H1 (cell line): Measurements from ENCODE around the gene DDR1. TPM values are rescaled to one million over a fixed set of nuclear protein-coding genes. Genes with fewer than 3 reads are reported as not detected.

ENCODE experiments used
- CTCF ChIA-PET: fragments of 300-600 bp; sonication (Branson Sonifier 250); formaldehyde crosslinking; loops from one replicate; lab custom pipeline; 2021; ENCODE audit not compliant: partially characterized antibody; lab: Charles Lee
- POLR2A ChIA-PET: fragments of 300-600 bp; sonication (Branson Sonifier 250); formaldehyde crosslinking; loops from one replicate; lab custom pipeline; 2021; ENCODE audit warnings: inconsistent platforms; ENCODE audit not compliant: partially characterized antibody; lab: Charles Lee
- DNase-seq, 2 experiments: peaks; one replicate each; pipeline versions ENCODE4 v3.0.0 to v3.0.0-alpha.2; 2010 to 2022; ENCODE audit warnings: low spot score in 2 of 2, low read depth in 1 of 2, mixed read lengths in 1 of 2
- FAIRE-seq: peaks from 2 replicates; lab custom pipeline; 2011; peaks lifted over from hg19 to GRCh38; lab: Jason Lieb, UNC
- H2AFZ ChIP-seq: 2 replicates; pipeline ENCODE4 v1.8.1; 2012; ENCODE audit warnings: low read length, inconsistent platforms
- H2AK5ac ChIP-seq: 2 replicates; pipeline ENCODE4 v1.6.1; 2013; ENCODE audit warnings: low read depth, low read length
- H2BK120ac ChIP-seq: replicated peaks from 2 replicates; pipeline ENCODE3; 2013; ENCODE audit warnings: low read depth, low read length, inconsistent platforms
- H2BK12ac ChIP-seq: 2 replicates; pipeline ENCODE4 v1.6.1; 2013; ENCODE audit warnings: low read depth, low read length
- H2BK15ac ChIP-seq: 2 replicates; pipeline ENCODE4 v1.6.1; 2013; ENCODE audit warnings: low read length
- H2BK20ac ChIP-seq: 2 replicates; pipeline ENCODE4 v1.6.1; 2013; ENCODE audit warnings: low read length
- H2BK5ac ChIP-seq: 2 replicates; pipeline ENCODE4 v1.6.1; 2013; ENCODE audit warnings: low read depth, low read length
- H3K14ac ChIP-seq: 2 replicates; pipeline ENCODE4 v1.6.1; 2013; ENCODE audit warnings: inconsistent platforms; ENCODE audit not compliant: insufficient read length
- H3K18ac ChIP-seq: 2 replicates; pipeline ENCODE4 v1.6.1; 2013; ENCODE audit warnings: low read length; ENCODE audit errors: extremely low read depth
- H3K23ac ChIP-seq: 2 replicates; pipeline ENCODE4 v1.6.1; 2013; ENCODE audit warnings: inconsistent platforms; ENCODE audit not compliant: insufficient read length
- H3K23me2 ChIP-seq: 2 replicates; pipeline ENCODE4 v1.6.1; 2013; ENCODE audit warnings: low read depth, low read length
- H3K27ac ChIP-seq: 2 replicates; pipeline ENCODE4 v1.6.1; 2011; ENCODE audit warnings: low read depth, low read length, inconsistent platforms
- H3K27me3 ChIP-seq, 4 experiments: replicated peaks in 1 of 4; 1 replicate in 1 of 4; 2 replicates in 3 of 4; pipeline versions ENCODE4 v1.6.1 to v1.8.1; 2011 to 2013; ENCODE audit warnings: low read length in 3 of 4, mild to moderate bottlenecking in 3 of 4, inconsistent platforms in 2 of 4, mixed read lengths in 2 of 4, moderate library complexity in 1 of 4; ENCODE audit not compliant: control insufficient read depth in 3 of 4, insufficient read depth in 3 of 4; ENCODE audit errors: extremely low read depth in 1 of 4
- H3K36me3 ChIP-seq, 4 experiments: 2 replicates each; pipeline versions ENCODE4 v1.6.1 to v1.8.1; 2011 to 2013; ENCODE audit warnings: mild to moderate bottlenecking in 4 of 4, low read length in 3 of 4, moderate library complexity in 2 of 4, control low read depth in 1 of 4, inconsistent platforms in 1 of 4; ENCODE audit not compliant: insufficient read depth in 4 of 4, control insufficient read depth in 2 of 4
- H3K4ac ChIP-seq: replicated peaks from 2 replicates; pipeline ENCODE3; 2013; ENCODE audit warnings: low read length, low read depth, mixed read lengths, inconsistent platforms; ENCODE audit not compliant: insufficient read length
- H3K4me1 ChIP-seq, 4 experiments: replicated peaks in 1 of 4; 1 replicate in 1 of 4; 2 replicates in 3 of 4; pipeline versions ENCODE4 v1.6.1 to v1.8.1; 2011 to 2013; ENCODE audit warnings: low read length in 3 of 4, inconsistent platforms in 2 of 4, mixed read lengths in 1 of 4; ENCODE audit not compliant: insufficient read depth in 4 of 4, control insufficient read depth in 3 of 4
- H3K4me2 ChIP-seq, 2 experiments: 2 replicates each; pipeline versions ENCODE4 v1.6.1 to v1.8.1; 2011 to 2013; ENCODE audit warnings: low read depth in 2 of 2, low read length in 2 of 2, control low read depth in 1 of 2, inconsistent platforms in 1 of 2, mild to moderate bottlenecking in 1 of 2; ENCODE audit not compliant: insufficient read depth in 1 of 2
- H3K4me3 ChIP-seq, 4 experiments: fragments of 200-600, 300-600 bp in 1 of 4; sonication (generic), shearing (Covaris generic), sonication (Bioruptor Twin) in 1 of 4; 2 replicates each; pipeline versions ENCODE4 v1.5.1 to v1.8.1; 2011 to 2016; ENCODE audit warnings: low read length in 4 of 4, low read depth in 3 of 4, control low read depth in 2 of 4, inconsistent platforms in 2 of 4, mild to moderate bottlenecking in 2 of 4, mixed read lengths in 1 of 4, moderate library complexity in 1 of 4; ENCODE audit not compliant: insufficient read depth in 2 of 4; ENCODE audit errors: extremely low read depth in 1 of 4
- H3K56ac ChIP-seq: replicated peaks from 2 replicates; pipeline ENCODE3; 2013; ENCODE audit warnings: low read depth, mild to moderate bottlenecking, mixed read lengths, low read length, inconsistent platforms; ENCODE audit not compliant: insufficient read length
- H3K79me1 ChIP-seq: 2 replicates; pipeline ENCODE4 v1.6.1; 2013; ENCODE audit warnings: low read depth, low read length, control low read depth
- H3K79me2 ChIP-seq, 2 experiments: 2 replicates each; pipeline versions ENCODE4 v1.6.1 to v1.8.1; 2012 to 2013; ENCODE audit warnings: low read length in 2 of 2, mild to moderate bottlenecking in 2 of 2, inconsistent platforms in 1 of 2; ENCODE audit not compliant: insufficient read depth in 2 of 2, control insufficient read depth in 1 of 2
- H3K9ac ChIP-seq, 4 experiments: replicated peaks in 1 of 4; 1 replicate in 1 of 4; 2 replicates in 3 of 4; pipeline versions ENCODE4 v1.6.1 to v1.8.1; 2011 to 2013; ENCODE audit warnings: low read depth in 3 of 4, low read length in 3 of 4, control low read depth in 2 of 4, mild to moderate bottlenecking in 2 of 4, moderate library complexity in 2 of 4, inconsistent platforms in 1 of 4; ENCODE audit errors: extremely low read depth in 1 of 4
- H3K9me3 ChIP-seq, 2 experiments: 2 replicates each; pipeline versions ENCODE4 v1.6.1 to v1.8.1; 2012 to 2013; ENCODE audit warnings: mild to moderate bottlenecking in 2 of 2, moderate library complexity in 2 of 2, control low read depth in 1 of 2, inconsistent platforms in 1 of 2, low read depth in 1 of 2, low read length in 1 of 2, mixed read lengths in 1 of 2; ENCODE audit not compliant: insufficient read depth in 2 of 2
- H4K20me1 ChIP-seq, 2 experiments: replicated peaks in 1 of 2; 2 replicates each; pipeline versions ENCODE3 to v1.8.1; 2011 to 2013; ENCODE audit warnings: inconsistent platforms in 2 of 2, low read length in 2 of 2, mild to moderate bottlenecking in 1 of 2; ENCODE audit not compliant: insufficient read depth in 2 of 2, control insufficient read depth in 1 of 2
- H4K5ac ChIP-seq: 2 replicates; pipeline ENCODE4 v1.6.1; 2013; ENCODE audit warnings: low read length, low read depth, mixed read lengths, inconsistent platforms; ENCODE audit not compliant: insufficient read length
- H4K8ac ChIP-seq: 2 replicates; pipeline ENCODE4 v1.8.0; 2013; ENCODE audit warnings: mild to moderate bottlenecking, moderate library complexity, low read length, inconsistent platforms; ENCODE audit not compliant: insufficient read depth; ENCODE audit errors: extremely low read depth
- H4K91ac ChIP-seq: replicated peaks from 2 replicates; pipeline ENCODE3; 2013; ENCODE audit warnings: low read length, mixed read lengths, inconsistent platforms; ENCODE audit not compliant: insufficient read length
- CHD2 ChIP-seq: IDR thresholded peaks from 2 replicates; pipeline ENCODE4 v1.6.1; 2012; ENCODE audit warnings: low read length, improper control_type of control experiment
- WGBS, 2 experiments: shearing (Covaris generic) in 1 of 2; methylation state at CpG; one replicate each; pipeline versions ENCODE4 v1.1.6 to v1.1.7; 2013 to 2015; ENCODE audit warnings: low lambda C conversion rate in 2 of 2, mixed read lengths in 2 of 2, inconsistent platforms in 1 of 2, low coverage in 1 of 2, missing lambda C conversion rate in 1 of 2; ENCODE audit not compliant: insufficient replicate concordance in 2 of 2, insufficient coverage in 1 of 2, insufficient read length in 1 of 2; ENCODE audit errors: extremely low coverage in 1 of 2, missing lambda C conversion rate in 1 of 2; 5-methylcytosine and 5-hydroxymethylcytosine counted together
- polyA plus RNA-seq, 7 experiments: library from polyadenylated mRNA; depleted of rRNA in 3 of 7; stranded (reverse) in 5 of 7; unstranded in 2 of 7; fragments of >200 nt in 5 of 7; fragments of 200-250 nt in 2 of 7; gene quantifications; 1 replicate in 5 of 7; 2 replicates in 1 of 7; 4 replicates in 1 of 7; pipeline versions ENCODE4 v1.2.1 to v1.2.3, GENCODE V29; 2011 to 2013; ENCODE audit warnings: missing spikeins in 2 of 7, mixed read lengths in 2 of 7
- total RNA-seq: library from RNA; stranded (reverse); fragmentation: NEBNext Ultra II Directional; extraction: Animal tissue kit (Norgen Biotek cat#: 25700); gene quantifications from 2 replicates; pipeline ENCODE4 v1.2.1, GENCODE V29; 2021

The DDR1 gene
- total and polyA plus RNA-seq, 2 of the 8 experiments (the other 6 are each of a cell fraction or from before 2014, with no cell fraction given): 99.4 to 181 TPM

DNA sequence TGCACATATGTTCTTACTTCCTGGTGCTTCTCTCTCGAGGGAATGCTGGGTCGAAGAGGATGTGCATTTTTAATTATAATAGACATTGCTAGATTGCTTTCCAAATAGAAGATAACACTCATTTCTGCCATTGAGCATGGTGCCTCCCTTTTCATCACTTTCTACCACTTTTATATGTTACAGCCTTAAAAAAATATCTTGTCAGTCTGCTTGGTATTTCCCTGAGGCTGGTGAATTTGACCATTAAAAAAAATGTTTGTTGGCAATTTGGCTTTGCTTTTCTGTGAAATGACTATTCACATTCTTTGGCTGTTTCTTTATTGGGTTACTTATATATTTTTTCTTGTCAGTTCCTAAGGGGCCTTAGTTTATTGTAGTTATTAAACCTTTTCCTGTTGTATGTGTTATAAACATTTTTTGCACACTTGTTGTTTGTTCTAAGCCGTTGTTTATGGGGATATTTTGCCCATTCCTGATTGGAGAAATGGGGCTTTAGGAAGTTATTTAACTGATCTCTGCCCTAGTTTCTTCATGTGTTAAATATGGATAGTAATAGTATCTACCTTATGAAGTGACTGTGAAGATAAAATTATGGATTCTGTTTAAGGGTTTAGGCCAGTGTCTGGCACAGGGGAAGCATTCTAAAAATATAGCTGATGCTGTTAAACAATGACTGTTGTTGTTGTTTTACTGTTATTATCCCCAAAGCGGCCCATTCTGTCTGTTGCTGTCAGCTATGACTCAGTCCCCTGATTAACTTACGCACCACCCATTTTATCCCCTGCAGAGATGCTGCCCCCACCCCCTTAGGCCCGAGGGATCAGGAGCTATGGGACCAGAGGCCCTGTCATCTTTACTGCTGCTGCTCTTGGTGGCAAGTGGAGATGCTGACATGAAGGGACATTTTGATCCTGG, 3.8 kb downstream of the DDR1 start:
- Histone ChIP-seq H3K79me2 (peaks cover 9 to 73% of the 10 kb centered on the region in 2 experiments), H2BK20ac (no peak overlapping the region), H3K27me3 (no peaks in the 10 kb centered on the region), H2BK15ac (no peak overlapping the region), H3K79me1 (peaks cover 21% of the 10 kb centered on the region), H3K56ac (no peak overlapping the region), H3K23me2 (peaks cover 23% of the 10 kb centered on the region), H2AK5ac (no peak overlapping the region), H3K9ac (no peak overlapping the region), H2AFZ (no peak overlapping the region), H4K91ac (no peak overlapping the region), H3K4ac (no peak overlapping the region), H3K4me1 (peaks cover 6 to 28% (median 23%) of the 10 kb centered on the region in 4 experiments), H3K4me2 (no peak overlapping the region), H3K23ac (no peak overlapping the region), H2BK12ac (no peak overlapping the region), H2BK5ac (no peak overlapping the region)
- POLR2A ChIA-PET: interaction anchor here (0.7 to 19.5 kb wide), 5 partner anchors 10 to 54 kb away, joined by 3 to 452 read pairs (median 3); no protein-coding TSS in a partner anchor
- 92% methylated on average over 6 of the region's 6 CpGs; no CpG with 5 or more reads in 1 of the 2 experiments for WGBS, 2 experiments
- TF ChIP-seq CHD2: no peak
- TF ChIP-seq, all 59 proteins: peak for 0
- Histone ChIP-seq H4K8ac (no peak overlapping the region), H2BK120ac (no peak overlapping the region), H4K5ac (no peak overlapping the region), H3K18ac (no peak overlapping the region), H3K27ac (0 out of 2 replicates have a peak overlapping the region, but pooled peaks have one; percentile 0), H3K4me3 (no peak overlapping the region), H3K14ac (no peak overlapping the region), H3K36me3 (peaks cover 23 to 46% (median 37%) of the 10 kb centered on the region in 4 experiments), H4K20me1 (peaks cover 4 to 30% of the 10 kb centered on the region in 2 experiments), H3K9me3 (no peaks in the 10 kb centered on the region)
- CTCF ChIA-PET: interaction anchor here (1.7 to 29.0 kb wide), 3 partner anchors 9 to 51 kb away, joined by 10 to 610 read pairs (median 12); no protein-coding TSS in a partner anchor
- FAIRE-seq: no peak
- no peak for DNase-seq
